ENCODE results near the gene ACOX1. TPM values are rescaled to one million over a fixed set of nuclear protein-coding genes. Genes with fewer than 3 reads are reported as not detected.
A peak's percentile ranks its signal among the peaks of the same experiment; 100 is the strongest.
"Not testable (repeated sequence)": the region's sequence is repeated elsewhere in the genome, so short reads cannot be mapped to it uniquely, and the experiment has no call there.

The ACOX1 gene
- total RNA-seq, 1 donor from 2014 or later = 35.1 TPM

GRCh38 chr17:75981019-75981615 lies 2.2 kb upstream of the ACOX1 start:
- no peak for DNase-seq (ENCODE audit: low read depth)
- H3K4me3 ChIP-seq (ENCODE audit: low read depth, low read length) = no peak overlapping the region
- TF ChIP-seq CTCF (conservative IDR thresholded peaks at IDR 0.05; ENCODE audit: low read depth, low read length) = no peak

GRCh38 chr17:75980188-75981018 lies 1.4 kb upstream of the ACOX1 start:
- no peak for TF ChIP-seq CTCF (conservative IDR thresholded peaks at IDR 0.05; ENCODE audit: low read depth, low read length)

GRCh38 chr17:75979705-75980187 lies 780 bp upstream of the ACOX1 start:
- peak overlapping the region; percentile 63 for H3K4me3 ChIP-seq (ENCODE audit: low read depth, low read length)
- no peak for DNase-seq (ENCODE audit: low read depth)
- TF ChIP-seq CTCF (conservative IDR thresholded peaks at IDR 0.05; ENCODE audit: low read depth, low read length) = no peak

More at GRCh38 chr17:75980188-75981018, 1.4 kb upstream of the ACOX1 start:
- peak overlapping the region; percentile 63 for H3K4me3 ChIP-seq (ENCODE audit: low read depth, low read length)
- DNase-seq (ENCODE audit: low read depth) = no peak

- peak overlapping the region; percentile 40 for H3K4me3 ChIP-seq (ENCODE audit: low read depth, low read length)
- TF ChIP-seq CTCF (conservative IDR thresholded peaks at IDR 0.05; ENCODE audit: low read depth, low read length) = no peak
- DNase-seq (ENCODE audit: low read depth) = no peak
Measured at GRCh38 chr17:75976175-75976848, 2.7 kb downstream of the ACOX1 start.

GRCh38 chr17:75975757-75976174 lies 3.2 kb downstream of the ACOX1 start:
- H3K4me3 ChIP-seq (ENCODE audit: low read depth, low read length) = peak overlapping the region; percentile 40
- no peak for DNase-seq (ENCODE audit: low read depth)
- TF ChIP-seq CTCF (conservative IDR thresholded peaks at IDR 0.05; ENCODE audit: low read depth, low read length) = no peak

- not testable (repeated sequence) for DNase-seq (ENCODE audit: low read depth); H3K4me3 ChIP-seq (ENCODE audit: low read depth, low read length)
Measured at GRCh38 chr17:75975187-75975586, 3.8 kb downstream of the ACOX1 start.

- no peak for DNase-seq (ENCODE audit: low read depth)
- no peak for TF ChIP-seq CTCF (conservative IDR thresholded peaks at IDR 0.05; ENCODE audit: low read depth, low read length)
Measured at GRCh38 chr17:75970626-75971025, 8.3 kb downstream of the ACOX1 start.

More at GRCh38 chr17:75970626-75971025, 8.3 kb downstream of the ACOX1 start:
- no peak overlapping the region for H3K4me3 ChIP-seq (ENCODE audit: low read depth, low read length)
